Endometrial microvascular endothelial cells (primary cell): ENCODE results near the gene PTS. TPM values are rescaled to one million over a fixed set of nuclear protein-coding genes. Genes with fewer than 3 reads are reported as not detected.

Experiments used
- in situ Hi-C: cut with HindIII; loops from 2 replicates; pipeline ENCODE4 v1.10.0; 2017; ENCODE audit warnings: low sequenced_read_pairs, low pct_unique_long_range_greater_than_20kb; ENCODE audit errors: inconsistent ontology term
- total RNA-seq: library from RNA; depleted of rRNA; stranded (reverse); fragments of >200 nt; gene quantifications from one replicate; pipeline ENCODE4 v1.2.3, GENCODE V29; 2015; ENCODE audit errors: inconsistent ontology term

The PTS gene
- total RNA-seq, 1 donor from 2014 or later: 47.7 TPM

DNA sequence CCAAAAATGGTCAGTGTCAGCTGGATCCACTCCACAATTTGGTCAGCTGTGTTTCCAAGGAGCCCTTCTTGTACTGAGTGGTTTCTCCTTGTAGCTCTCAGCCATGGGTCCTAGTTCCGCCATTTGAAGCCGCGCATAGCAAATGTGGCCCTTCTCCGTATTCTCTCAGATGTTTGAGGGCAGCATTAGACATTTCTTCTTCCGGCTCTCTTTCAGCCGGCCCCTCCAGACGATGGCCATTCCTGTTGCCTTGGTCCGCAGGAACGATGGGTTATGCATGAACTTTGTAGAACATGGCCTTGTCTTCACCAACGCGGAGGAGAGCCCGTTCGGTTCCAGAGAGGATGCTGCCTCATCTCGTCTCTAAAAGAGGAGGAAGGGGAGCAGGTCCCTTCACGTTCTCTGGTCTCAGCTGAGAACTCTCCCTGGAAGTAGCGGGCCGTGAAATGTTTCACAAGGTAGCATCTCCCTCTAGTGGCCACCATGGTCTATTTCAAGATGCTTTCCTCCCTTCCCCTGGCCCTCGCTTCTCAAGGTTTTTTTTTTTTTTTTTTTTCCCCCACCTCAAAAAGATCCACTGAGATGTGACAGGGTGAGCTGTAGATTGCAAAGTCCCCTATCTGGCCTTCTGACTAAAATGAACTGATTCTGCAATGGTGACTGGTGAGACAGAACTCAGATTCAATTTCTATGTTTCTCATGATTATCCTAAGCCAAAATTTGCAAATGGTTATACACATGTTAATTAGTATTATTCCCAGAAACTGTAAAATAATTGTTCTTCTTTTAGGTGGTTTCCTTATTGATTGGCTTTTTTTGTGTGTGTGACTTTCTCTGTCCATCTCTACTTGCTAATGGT, 54.3 kb downstream of the PTS start:
- in situ Hi-C loops: no loop called here

DNA sequence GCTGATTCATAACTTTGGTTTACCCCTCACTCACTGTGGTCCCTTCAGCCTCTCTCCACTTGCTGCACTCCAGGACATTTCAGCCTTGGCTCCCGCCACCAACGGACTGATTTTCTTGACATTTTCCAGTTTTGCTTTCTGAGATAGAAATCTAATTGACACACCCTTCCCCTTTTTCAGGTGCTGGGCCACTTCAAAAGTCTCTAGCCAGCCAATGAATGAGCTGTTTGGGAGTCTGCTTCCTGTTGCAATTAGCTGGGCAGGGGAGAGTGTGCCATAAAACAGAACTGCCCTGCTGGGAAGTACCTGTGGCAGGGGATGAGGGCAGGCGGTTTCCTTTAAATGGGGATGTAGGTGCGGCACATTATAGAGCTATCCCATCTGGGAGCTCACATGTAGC, 55.5 kb downstream of the PTS start:
- in situ Hi-C loops: no loop called here

Other genes with a start within 250 kb of the PTS start
- 50.4 TPM for gene DLAT, start 201.0 kb upstream of the PTS start, total RNA-seq
- 0.37 TPM for gene PIH1D2, start 152.4 kb upstream of the PTS start, total RNA-seq
- gene NKAPD1, start 152.1 kb upstream of the PTS start, total RNA-seq: 7.4 TPM
- 38.9 TPM for gene TIMM8B, start 139.7 kb upstream of the PTS start, total RNA-seq
- 130 TPM for gene SDHD, start 139.6 kb upstream of the PTS start, total RNA-seq
- gene IL18, start 62.3 kb upstream of the PTS start, total RNA-seq: 0.09 TPM
- gene TEX12, start 59.1 kb upstream of the PTS start, total RNA-seq: not detected
- not detected for gene BCO2, start 50.9 kb upstream of the PTS start, total RNA-seq
- not detected for gene PLET1, start 34.4 kb downstream of the PTS start, total RNA-seq